Prostate gland (tissue), 2 donors: Measurements from ENCODE around the gene TNFSF11. TPM values are rescaled to one million over a fixed set of nuclear protein-coding genes. Genes with fewer than 3 reads are reported as not detected.

Experiments used
- DNase-seq: peaks from one replicate; pipeline ENCODE4 v3.0.0-alpha.2; 2019; ENCODE audit warnings: low spot score
- H3K27ac ChIP-seq, 2 donors: fragments of 200-600 bp; sonication (generic); 2 replicates each; pipeline ENCODE4 v1.5.1; 2017 to 2019
- H3K27me3 ChIP-seq: fragments of 200-600 bp; sonication (generic); replicated peaks from 2 replicates; pipeline ENCODE4 v1.5.1; 2019; ENCODE audit not compliant: insufficient read depth
- H3K36me3 ChIP-seq, 2 donors: fragments of 200-600 bp; sonication (generic); 1 replicate in 1 of 2; 2 replicates in 1 of 2; pipeline versions ENCODE4 v1.5.1 to v1.8.1; 2017 to 2019
- H3K4me1 ChIP-seq: fragments of 200-600 bp; sonication (generic); replicated peaks from 2 replicates; pipeline ENCODE4 v1.5.1; 2019
- H3K4me3 ChIP-seq, 2 donors: fragments of 200-600 bp; sonication (generic); 2 replicates each; pipeline ENCODE4 v1.5.1; 2017 to 2019
- H3K9me3 ChIP-seq: fragments of 200-600 bp; sonication (generic); 2 replicates; pipeline ENCODE4 v1.5.1; 2017
- CTCF ChIP-seq, 4 experiments: fragments of 200-600 bp in 2 of 4; fragments of 450-650 bp in 2 of 4; sonication (generic) in 2 of 4; IDR thresholded peaks; 1 replicate in 3 of 4; 2 replicates in 1 of 4; pipeline ENCODE4 v1.5.1; 2016 to 2019; ENCODE audit warnings: antibody characterized with exemption in 4 of 4, mild to moderate bottlenecking in 2 of 4, moderate library complexity in 2 of 4
- POLR2A ChIP-seq: fragments of 450-650 bp; IDR thresholded peaks from one replicate; pipeline ENCODE4 v1.6.1; 2016; ENCODE audit warnings: antibody characterized with exemption, mild to moderate bottlenecking
- POLR2AphosphoS5 ChIP-seq: sonication (generic); formaldehyde crosslinking; IDR thresholded peaks from one replicate; pipeline ENCODE4 v1.6.1; 2017; ENCODE audit warnings: antibody characterized with exemption
- WGBS: methylation state at CpG from one replicate; pipeline ENCODE4 v1.1.5; 2018; 5-methylcytosine and 5-hydroxymethylcytosine counted together
- intact Hi-C: fragments of 100-400 bp; cut with DNase I; formaldehyde crosslinking; loops from one replicate; pipeline ENCODE4 v1.14.2; 2022
- total RNA-seq, 2 donors: library from RNA; depleted of rRNA; stranded (reverse); fragments of >200 nt; gene quantifications; one replicate each; pipeline ENCODE4 v1.1.0, GENCODE V29; 2016

The TNFSF11 gene
- total RNA-seq, 2 donors from 2014 or later = 1.2 TPM; not detected in 1

- no peaks in the 10 kb centered on the region for H3K27me3 ChIP-seq
- H3K27ac ChIP-seq = no peak overlapping the region
- intact Hi-C loops = no loop called here
- H3K4me3 ChIP-seq = no peak overlapping the region
- TF ChIP-seq POLR2AphosphoS5 (no peak), POLR2A (no peak), CTCF (IDR thresholded peaks at IDR 0.05) (no peak)
- no peaks in the 10 kb centered on the region for H3K36me3 ChIP-seq
- DNase-seq = no peak
- H3K4me1 ChIP-seq = no peaks in the 10 kb centered on the region
- no peaks in the 10 kb centered on the region for H3K9me3 ChIP-seq
- WGBS = 89% methylated on average over 4 of the region's 4 CpGs
These were observed 7.5 kb downstream of the TNFSF11 start for GRCh38 chr13:42581427-42581826.

- intact Hi-C loops = loop anchor here (10.0 kb wide), 1 partner anchor 1213 kb away; no protein-coding TSS in a partner anchor
- H3K36me3 ChIP-seq = no peaks in the 10 kb centered on the region
- H3K4me3 ChIP-seq = no peak overlapping the region
- H3K4me1 ChIP-seq = no peaks in the 10 kb centered on the region
- H3K9me3 ChIP-seq = no peaks in the 10 kb centered on the region
- TF ChIP-seq CTCF (IDR thresholded peaks at IDR 0.05) (no peak), POLR2AphosphoS5 (no peak), POLR2A (no peak)
- no peak overlapping the region for H3K27ac ChIP-seq
- 91% methylated on average over 4 of the region's 4 CpGs for WGBS
- DNase-seq = no peak
- no peaks in the 10 kb centered on the region for H3K27me3 ChIP-seq
These were observed 17.6 kb downstream of the TNFSF11 start for GRCh38 chr13:42591602-42592001.

GRCh38 chr13:42592915-42593900 lies 19.3 kb downstream of the TNFSF11 start:
- no peak overlapping the region for H3K4me3 ChIP-seq
- H3K4me1 ChIP-seq = no peaks in the 10 kb centered on the region
- intact Hi-C loops = loop anchor here (10.0 kb wide), 1 partner anchor 1212 kb away; no protein-coding TSS in a partner anchor
- WGBS = 63% methylated on average over 8 of the region's 8 CpGs
- no peaks in the 10 kb centered on the region for H3K27me3 ChIP-seq
- no peaks in the 10 kb centered on the region for H3K9me3 ChIP-seq
- TF ChIP-seq CTCF (IDR thresholded peaks at IDR 0.05) (no peak), POLR2A (no peak), POLR2AphosphoS5 (no peak)
- no peak overlapping the region for H3K27ac ChIP-seq
- DNase-seq = no peak
- no peaks in the 10 kb centered on the region for H3K36me3 ChIP-seq

- Histone ChIP-seq H3K27me3 (no peaks in the 10 kb centered on the region), H3K36me3 (no peaks in the 10 kb centered on the region), H3K27ac (no peak overlapping the region), H3K9me3 (no peaks in the 10 kb centered on the region), H3K4me3 (no peak overlapping the region), H3K4me1 (no peaks in the 10 kb centered on the region)
- TF ChIP-seq POLR2A (no peak), CTCF (IDR thresholded peaks at IDR 0.05) (peak; percentile 62 to 78 (median 66))
- peak; percentile 46 for DNase-seq
- WGBS = 4% methylated on average over 7 of the region's 7 CpGs
- intact Hi-C loops = loop anchor here (5.0 to 10.0 kb wide), 2 partner anchors 1210 to 1283 kb away; partner anchors contain the start of genes CCDC122 and LACC1
These were observed 20.7 kb downstream of the TNFSF11 start for GRCh38 chr13:42594481-42595252.
